HG03354 (cell line): ENCODE results near the gene PARD3B.

Experiments
- ATAC-seq: cut with Tn5 transposase; IDR thresholded peaks from one replicate; pipeline ENCODE4 v1.9.1; 2021; ENCODE audit warnings: mild to moderate bottlenecking; ENCODE audit not compliant: unreplicated experiment, poor library complexity, severe bottlenecking

The PARD3B gene

GRCh38 chr2:205324355-205324754 is 779.1 kb downstream of the PARD3B start:
- ATAC-seq, result peak; percentile 87

GRCh38 chr2:205333351-205333750 is 788.1 kb downstream of the PARD3B start:
- no peak for ATAC-seq

GRCh38 chr2:205337274-205337673 is 792.0 kb downstream of the PARD3B start:
- ATAC-seq, result no peak

DNA sequence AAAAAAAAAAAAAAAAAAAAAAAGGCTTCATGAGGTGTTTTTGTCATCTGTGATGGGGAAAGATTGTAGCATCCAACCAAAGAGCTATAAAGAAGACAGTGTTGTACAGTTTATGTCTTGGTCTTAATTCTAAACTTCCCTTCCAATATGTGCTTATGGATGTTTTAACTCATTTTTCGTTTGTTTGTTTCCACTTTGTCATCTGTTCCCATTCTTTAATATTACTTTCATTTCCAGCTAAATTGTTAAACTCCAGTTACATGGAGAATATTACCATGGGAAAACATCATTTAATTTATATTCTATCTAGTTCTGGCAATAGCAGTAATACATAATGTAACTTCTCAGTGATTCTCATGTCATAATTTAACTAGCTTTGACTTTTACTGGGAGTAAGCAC is 792.9 kb downstream of the PARD3B start:
- ATAC-seq, result no peak

DNA sequence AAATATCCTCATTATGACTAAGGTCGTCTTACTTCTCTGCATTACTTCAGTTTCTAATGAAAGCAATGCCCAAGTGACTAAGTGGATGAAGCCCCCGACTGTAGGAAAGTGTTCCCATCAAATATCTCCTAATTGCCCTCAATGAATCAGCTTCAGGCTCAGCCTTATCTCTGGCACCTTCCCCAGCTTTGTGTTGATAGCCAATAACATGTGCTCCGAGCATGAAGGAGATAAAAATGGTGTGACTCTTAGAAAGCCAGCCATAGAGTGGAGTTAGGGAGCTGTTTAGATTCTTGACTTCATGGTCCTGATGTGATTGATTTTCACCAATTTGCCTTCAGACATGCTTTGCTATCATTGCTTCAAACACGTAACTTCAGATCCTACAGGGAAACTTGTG is 797.8 kb downstream of the PARD3B start:
- ATAC-seq, result no peak

DNA sequence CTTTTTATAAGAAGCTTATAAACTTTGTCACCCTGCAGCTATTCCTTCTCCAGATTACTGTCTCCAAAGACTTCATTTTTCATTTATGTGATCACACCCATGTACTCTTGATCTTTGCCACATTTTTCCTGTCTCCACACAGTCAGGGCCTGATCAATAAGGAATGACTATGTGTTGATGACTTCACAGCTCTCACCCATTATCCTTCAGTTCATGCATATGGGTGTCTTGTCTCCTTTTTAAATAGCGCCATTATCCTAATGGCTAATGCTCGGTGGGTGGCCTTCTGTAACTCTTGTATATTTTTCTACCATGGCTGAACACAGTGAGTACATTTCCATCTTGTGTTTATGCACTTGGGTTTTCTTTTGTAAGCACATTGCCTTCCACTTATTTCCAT is 801.4 kb downstream of the PARD3B start:
- ATAC-seq, result no peak

DNA sequence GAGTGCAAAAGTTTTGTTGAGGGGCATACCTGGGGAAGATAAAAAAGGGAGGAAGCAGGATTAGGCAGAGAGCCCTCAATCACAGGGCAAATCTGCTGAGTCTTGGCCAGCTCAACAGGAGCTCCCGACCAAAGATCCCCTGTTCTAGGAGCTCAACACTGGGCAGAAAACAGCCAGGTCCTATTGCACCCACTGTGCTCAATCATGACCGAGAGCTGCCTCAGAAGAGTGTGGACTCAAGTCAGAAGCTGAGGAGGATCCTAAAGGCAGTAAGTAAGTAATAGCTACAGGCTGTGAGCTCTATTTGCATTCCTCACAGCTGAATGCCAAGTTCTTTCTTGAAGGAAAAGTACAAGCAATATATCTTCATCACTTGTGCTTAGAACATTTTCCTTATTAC is 802.6 kb downstream of the PARD3B start:
- no peak for ATAC-seq

DNA sequence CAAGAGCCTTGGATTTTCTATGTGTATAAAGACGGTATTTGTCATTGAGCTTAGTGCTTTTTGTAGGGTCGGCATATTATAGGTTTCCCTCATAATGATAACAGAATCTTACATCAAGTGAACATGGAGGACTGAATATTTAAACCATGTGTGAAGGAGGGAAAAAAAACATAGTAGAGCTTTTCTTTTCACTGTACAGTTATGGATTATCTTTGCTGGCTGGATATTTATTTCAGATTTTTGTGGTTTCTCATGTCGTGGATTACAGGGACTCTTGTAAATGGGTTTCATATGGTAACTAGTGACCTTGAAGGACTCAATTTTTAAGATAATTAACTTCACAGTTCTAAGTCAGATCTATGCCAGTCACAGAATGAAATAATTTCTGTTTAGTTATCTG is 806.8 kb downstream of the PARD3B start:
- ATAC-seq, result no peak

- ATAC-seq, result no peak
Measured at GRCh38 chr2:205352593-205352992, 807.3 kb downstream of the PARD3B start.

DNA sequence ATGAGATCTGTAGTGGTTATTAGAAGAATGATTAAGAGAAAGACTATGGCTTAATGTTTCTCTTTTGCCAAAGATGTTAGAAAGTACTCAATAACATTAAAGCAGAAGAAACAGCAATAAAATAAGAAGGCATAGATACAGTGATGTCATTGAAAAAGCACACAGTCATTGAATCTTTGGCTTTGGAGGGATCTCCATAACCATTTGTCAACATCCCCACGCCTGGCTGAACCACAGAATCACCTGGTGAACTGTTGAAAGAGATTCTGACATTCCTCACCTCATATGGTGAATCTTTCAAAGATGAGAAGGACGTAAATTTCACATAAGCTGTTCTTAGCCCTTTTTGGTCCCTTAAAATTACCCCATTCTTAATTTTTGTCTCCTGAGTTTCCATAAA is 812.5 kb downstream of the PARD3B start:
- ATAC-seq, result no peak

DNA sequence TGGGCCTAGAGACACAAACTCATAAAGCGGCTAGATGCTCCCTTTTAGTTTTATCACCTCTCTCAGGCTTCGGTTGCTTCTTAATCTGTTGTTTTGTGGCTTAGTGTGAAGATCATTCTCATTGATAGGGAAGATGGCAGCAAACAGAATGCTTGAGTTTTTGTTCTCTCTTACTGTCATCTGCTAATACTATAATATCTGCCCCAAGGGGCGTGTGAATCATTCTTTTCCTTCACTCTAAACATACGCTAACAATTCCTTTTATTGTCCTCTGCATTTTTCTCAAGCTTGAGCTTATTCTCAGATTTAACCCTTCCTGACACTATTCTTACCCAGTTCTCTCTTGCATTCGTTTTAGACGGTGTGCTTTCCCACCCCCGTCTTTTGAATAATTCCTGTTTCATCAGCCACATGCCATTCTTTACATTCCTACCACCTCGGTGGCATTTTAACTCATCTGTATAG is 813.1 kb downstream of the PARD3B start:
- ATAC-seq, result no peak

- ATAC-seq, result no peak
Measured at GRCh38 chr2:205361272-205361671, 816.0 kb downstream of the PARD3B start.

- ATAC-seq, result no peak
Measured at GRCh38 chr2:205361970-205362369, 816.7 kb downstream of the PARD3B start.

GRCh38 chr2:205364261-205364660 is 819.0 kb downstream of the PARD3B start:
- no peak for ATAC-seq

GRCh38 chr2:205366336-205367060 is 821.2 kb downstream of the PARD3B start:
- no peak for ATAC-seq

DNA sequence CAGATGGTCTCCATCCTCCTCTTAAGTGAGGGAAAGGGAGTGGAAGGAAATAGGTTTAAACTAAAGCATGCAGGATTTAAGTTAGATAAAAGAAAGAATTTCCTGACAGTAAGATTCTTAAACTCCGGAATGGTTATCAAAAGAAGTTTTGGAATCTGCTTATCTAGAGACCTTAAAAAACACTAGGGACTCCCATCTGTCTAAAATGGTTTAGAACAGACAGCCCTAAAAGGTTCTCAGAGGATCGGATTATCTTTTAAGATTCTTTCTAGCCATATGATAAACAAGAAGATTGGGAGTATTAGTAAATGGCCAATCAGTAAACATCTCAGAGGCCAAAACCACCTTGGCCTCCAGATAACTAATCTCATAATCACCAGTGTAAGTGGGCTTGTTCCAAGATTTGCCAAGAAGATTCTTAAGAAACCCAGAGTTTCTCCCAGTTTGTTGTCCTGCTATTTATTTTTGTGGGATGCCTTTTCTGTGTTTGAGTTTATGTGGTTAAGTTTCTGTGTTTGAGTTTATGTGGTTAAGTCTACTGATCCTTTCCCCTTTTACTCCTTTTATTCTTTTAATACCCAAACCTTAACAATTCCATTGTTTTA is 822.2 kb downstream of the PARD3B start:
- no peak for ATAC-seq

DNA sequence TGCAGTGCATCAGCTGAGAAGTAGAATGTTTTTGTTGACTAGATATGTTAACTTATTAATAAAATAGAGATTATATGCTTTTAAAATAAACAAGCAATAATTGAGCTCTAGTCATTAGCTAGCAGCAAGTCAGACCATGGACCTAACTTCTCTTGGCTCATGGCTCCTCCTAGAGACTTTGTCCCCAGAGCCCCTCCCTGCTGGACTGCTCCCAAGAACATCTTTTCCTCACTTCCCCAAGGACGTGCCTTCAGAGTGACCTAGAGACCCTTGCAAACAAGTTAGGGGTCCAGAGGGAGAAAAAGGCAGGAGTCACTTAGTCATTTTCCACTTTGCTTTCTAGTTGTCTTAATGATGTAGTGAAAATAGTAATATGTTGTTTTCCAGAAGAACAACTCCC is 824.5 kb downstream of the PARD3B start:
- no peak for ATAC-seq

DNA sequence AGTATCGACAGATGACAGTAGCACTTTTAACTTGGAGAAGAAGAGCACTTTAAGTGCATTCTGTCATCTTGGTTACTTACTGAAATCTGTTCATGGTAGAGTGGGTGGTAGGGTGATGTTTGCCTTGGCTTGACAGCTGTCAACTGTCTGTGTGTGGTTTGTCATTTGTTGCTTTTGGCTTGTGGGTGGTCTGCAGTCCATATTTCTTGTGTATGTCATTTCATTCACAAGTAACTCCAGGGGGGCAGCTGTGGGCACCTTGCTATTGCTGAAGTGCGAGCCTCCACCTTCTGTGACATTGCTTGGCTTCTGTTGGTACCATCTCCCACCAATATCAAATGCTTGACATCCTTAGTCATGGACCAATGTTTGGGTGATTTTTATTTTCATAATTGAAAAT is 825.5 kb downstream of the PARD3B start:
- no peak for ATAC-seq

- no peak for ATAC-seq
Measured at GRCh38 chr2:205372141-205372540, 826.9 kb downstream of the PARD3B start.

DNA sequence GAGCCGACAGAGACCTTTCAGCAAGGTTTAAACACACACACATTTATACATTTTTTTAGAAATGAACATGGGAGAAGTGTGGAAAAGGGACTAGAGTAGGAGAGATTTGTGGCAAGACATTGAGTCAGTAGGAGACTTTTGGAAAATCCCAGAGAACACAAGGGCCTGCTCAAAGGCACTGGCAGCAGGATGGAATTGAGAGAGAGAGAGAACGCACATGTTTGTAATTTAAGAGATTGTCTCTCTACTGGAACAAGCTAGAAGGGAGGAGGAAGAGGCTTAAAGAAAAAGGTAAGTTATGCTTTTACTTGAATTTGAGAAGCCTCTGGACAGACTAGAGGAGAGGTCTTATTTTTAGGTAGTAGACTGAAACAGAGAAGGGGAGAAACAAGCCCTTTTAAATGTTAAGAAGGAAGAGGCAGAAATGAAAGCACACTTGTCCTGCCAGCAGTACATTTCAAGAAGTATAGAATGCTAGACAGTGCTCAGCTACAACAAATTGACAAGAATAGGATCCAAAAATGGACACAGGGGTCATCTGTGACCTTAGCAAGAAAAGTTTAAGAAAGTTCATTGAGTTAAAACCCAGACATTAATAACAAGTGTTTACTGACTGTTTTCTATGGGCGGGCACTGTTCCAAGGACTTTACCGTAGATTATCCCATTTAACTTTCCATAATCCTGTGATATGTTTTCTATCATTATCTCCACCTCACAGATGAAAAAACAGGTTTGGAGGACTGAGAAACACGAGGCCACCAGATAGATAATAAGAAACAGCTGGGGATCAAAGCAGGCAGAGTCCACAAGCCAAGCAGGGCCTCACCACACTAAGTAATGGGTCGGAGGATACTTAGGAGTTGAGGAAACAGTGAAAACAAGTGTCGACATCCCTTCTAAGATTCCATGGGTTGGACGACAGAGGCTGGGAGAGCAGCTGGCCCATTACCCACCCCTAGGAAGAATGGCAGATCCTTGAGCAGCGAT is 830.5 kb downstream of the PARD3B start:
- ATAC-seq, result no peak
